ENCODE data around the gene MRGPRX3.

DNA sequence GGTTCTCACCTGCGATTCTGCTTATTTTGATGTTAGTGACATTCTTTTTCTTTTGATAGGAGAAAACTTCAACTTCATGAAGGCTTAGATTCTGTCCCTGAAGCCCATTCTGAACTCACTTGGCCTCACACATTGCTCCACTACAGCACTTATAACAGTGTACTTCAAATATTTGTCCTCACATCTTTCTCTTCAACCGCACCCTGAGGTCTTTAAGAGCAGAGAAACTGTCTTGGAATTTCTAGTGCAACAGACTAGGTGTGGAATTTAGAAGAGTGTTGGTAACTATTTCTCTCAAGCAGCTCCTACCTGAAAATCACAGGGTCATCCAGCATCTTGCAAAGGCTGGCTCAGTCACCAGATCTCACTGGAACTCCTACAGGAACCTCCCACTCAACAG is 7.8 kb downstream of the MRGPRX3 start:
- TF ChIP-seq, protein P1, sequence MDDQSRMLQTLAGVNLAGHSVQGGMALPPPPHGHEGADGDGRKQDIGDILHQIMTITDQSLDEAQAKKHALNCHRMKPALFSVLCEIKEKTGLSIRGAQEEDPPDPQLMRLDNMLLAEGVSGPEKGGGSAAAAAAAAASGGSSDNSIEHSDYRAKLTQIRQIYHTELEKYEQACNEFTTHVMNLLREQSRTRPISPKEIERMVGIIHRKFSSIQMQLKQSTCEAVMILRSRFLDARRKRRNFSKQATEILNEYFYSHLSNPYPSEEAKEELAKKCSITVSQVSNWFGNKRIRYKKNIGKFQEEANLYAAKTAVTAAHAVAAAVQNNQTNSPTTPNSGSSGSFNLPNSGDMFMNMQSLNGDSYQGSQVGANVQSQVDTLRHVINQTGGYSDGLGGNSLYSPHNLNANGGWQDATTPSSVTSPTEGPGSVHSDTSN (IDR thresholded peaks at IDR 0.05) = no peak
- TF ChIP-seq, protein P2, sequence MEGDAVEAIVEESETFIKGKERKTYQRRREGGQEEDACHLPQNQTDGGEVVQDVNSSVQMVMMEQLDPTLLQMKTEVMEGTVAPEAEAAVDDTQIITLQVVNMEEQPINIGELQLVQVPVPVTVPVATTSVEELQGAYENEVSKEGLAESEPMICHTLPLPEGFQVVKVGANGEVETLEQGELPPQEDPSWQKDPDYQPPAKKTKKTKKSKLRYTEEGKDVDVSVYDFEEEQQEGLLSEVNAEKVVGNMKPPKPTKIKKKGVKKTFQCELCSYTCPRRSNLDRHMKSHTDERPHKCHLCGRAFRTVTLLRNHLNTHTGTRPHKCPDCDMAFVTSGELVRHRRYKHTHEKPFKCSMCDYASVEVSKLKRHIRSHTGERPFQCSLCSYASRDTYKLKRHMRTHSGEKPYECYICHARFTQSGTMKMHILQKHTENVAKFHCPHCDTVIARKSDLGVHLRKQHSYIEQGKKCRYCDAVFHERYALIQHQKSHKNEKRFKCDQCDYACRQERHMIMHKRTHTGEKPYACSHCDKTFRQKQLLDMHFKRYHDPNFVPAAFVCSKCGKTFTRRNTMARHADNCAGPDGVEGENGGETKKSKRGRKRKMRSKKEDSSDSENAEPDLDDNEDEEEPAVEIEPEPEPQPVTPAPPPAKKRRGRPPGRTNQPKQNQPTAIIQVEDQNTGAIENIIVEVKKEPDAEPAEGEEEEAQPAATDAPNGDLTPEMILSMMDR (IDR thresholded peaks at IDR 0.05) = no peak
- TF ChIP-seq ELK1 (IDR thresholded peaks at IDR 0.05; ENCODE audit: low read depth, low read length) = no peak
